ENCODE results near the gene DHRS7. TPM values are rescaled to one million over a fixed set of nuclear protein-coding genes. Genes with fewer than 3 reads are reported as not detected.
A peak's percentile ranks its signal among the peaks of the same experiment; 100 is the strongest.
"Not testable (repeated sequence)": the region's sequence is repeated elsewhere in the genome, so short reads cannot be mapped to it uniquely, and the experiment has no call there.

The DHRS7 gene
- total and polyA plus RNA-seq, 8 donors, result 29.4 to 65.4 (median 37.9) TPM

DNA sequence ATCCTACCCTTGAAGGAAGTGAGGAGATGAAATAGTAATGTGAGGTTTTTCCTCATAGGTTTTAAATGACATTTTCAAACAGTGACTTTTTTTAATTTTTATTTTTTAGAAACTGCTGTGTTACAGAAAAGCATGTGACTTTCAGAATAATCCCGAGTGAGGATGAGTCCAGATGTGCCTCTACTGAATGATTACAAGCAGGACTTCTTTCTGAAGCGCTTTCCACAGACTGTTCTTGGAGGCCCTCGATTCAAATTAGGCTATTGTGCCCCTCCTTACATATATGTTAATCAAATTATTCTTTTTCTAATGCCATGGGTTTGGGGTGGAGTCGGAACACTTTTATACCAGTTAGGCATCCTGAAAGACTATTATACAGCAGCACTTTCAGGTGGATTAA, 57.7 kb downstream of the DHRS7 start:
- 86 to 88% methylated on average over 4 of the region's 4 CpGs for WGBS, 2 donors
- DNase-seq (no peak), ATAC-seq (no peak), FAIRE-seq (no peak)
- TF ChIP-seq, protein P1, sequence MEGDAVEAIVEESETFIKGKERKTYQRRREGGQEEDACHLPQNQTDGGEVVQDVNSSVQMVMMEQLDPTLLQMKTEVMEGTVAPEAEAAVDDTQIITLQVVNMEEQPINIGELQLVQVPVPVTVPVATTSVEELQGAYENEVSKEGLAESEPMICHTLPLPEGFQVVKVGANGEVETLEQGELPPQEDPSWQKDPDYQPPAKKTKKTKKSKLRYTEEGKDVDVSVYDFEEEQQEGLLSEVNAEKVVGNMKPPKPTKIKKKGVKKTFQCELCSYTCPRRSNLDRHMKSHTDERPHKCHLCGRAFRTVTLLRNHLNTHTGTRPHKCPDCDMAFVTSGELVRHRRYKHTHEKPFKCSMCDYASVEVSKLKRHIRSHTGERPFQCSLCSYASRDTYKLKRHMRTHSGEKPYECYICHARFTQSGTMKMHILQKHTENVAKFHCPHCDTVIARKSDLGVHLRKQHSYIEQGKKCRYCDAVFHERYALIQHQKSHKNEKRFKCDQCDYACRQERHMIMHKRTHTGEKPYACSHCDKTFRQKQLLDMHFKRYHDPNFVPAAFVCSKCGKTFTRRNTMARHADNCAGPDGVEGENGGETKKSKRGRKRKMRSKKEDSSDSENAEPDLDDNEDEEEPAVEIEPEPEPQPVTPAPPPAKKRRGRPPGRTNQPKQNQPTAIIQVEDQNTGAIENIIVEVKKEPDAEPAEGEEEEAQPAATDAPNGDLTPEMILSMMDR (IDR thresholded peaks at IDR 0.05), result no peak
- H3K36me3 ChIP-seq, result no peaks in the 10 kb centered on the region
- peaks cover 5 to 10% (median 8%) of the 10 kb centered on the region in 3 donors for H3K4me1 ChIP-seq
- H3K27ac ChIP-seq, result no peak overlapping the region
- no peaks in the 10 kb centered on the region for H3K9me3 ChIP-seq
- intact Hi-C loops (cut with DNase I), result loop anchor here in 1 of 3 donors (10.0 kb wide), 1 partner anchor 47 kb away; no protein-coding TSS in a partner anchor
- H3K27me3 ChIP-seq, result no peaks in the 10 kb centered on the region
- no peak overlapping the region for H3K4me3 ChIP-seq

DNA sequence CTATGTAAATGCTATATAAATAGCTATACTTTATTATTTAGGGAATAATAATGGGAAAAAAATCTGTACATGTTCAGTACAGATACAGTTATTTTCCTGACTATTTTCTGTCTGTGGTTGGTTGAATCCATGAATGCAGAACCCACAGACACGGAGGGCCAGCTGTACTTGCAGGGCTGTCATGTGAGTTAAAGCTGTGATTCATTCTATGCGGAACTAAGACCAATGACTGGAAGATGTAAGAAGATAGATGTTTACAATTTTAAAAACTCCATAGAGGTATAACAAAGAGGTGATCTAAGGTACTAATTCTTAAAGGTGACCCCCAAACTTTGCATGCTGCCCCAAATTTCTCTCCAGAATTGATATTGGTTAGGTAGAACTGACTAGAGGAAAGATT, 58.9 kb downstream of the DHRS7 start:
- no peak for FAIRE-seq
- intact Hi-C loops (cut with DNase I), result loop anchor here in 1 of 3 donors (10.0 kb wide), 1 partner anchor 48 kb away; no protein-coding TSS in a partner anchor
- H3K27me3 ChIP-seq, result no peaks in the 10 kb centered on the region
- H3K4me1 ChIP-seq, result peaks cover 6 to 14% (median 8%) of the 10 kb centered on the region in 3 donors
- WGBS, 2 donors, result 67 to 77% methylated on average over 2 of the region's 2 CpGs
- H3K36me3 ChIP-seq, result no peaks in the 10 kb centered on the region
- ATAC-seq, result peak in 2 of 4 donors; percentile 67 to 75
- no peak overlapping the region for H3K4me3 ChIP-seq
- TF ChIP-seq, protein P1 (IDR thresholded peaks at IDR 0.05), result no peak
- DNase-seq, result no peak
- H3K27ac ChIP-seq, result no peak overlapping the region
- no peaks in the 10 kb centered on the region for H3K9me3 ChIP-seq

DNA sequence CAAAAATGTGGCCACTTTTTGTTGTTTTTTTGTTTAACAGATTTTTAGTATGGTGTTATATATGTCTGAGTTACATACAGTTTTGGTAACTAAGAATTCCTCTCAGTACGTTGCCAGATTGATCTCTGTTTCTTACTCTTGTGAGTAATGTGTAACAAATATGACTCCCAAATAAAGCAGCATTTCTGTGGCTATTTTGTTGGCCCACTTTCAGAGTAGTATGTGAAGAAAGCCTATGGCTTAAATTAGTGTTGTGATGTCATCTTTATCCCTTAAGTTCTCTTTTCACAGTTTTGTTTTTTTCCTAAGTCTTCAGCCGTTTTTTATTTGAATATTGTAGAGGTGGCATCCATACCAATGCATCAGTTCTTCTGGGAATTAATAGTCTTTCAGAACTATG, 62.8 kb downstream of the DHRS7 start:
- no peak for DNase-seq
- Histone ChIP-seq H3K27me3 (no peaks in the 10 kb centered on the region), H3K9me3 (no peaks in the 10 kb centered on the region), H3K4me3 (no peak overlapping the region), H3K4me1 (peaks cover 6 to 14% (median 8%) of the 10 kb centered on the region in 3 donors), H3K36me3 (peaks cover 0 to 4% (median 0%) of the 10 kb centered on the region in 3 donors), H3K27ac (no peak overlapping the region)
- FAIRE-seq, result no peak
- ATAC-seq, result no peak
- 46 to 49% methylated on average over 2 of the region's 2 CpGs for WGBS, 2 donors
- TF ChIP-seq, protein P1 (IDR thresholded peaks at IDR 0.05), result no peak
- intact Hi-C loops (cut with DNase I), result loop anchor here in 1 of 3 donors (10.0 kb wide), 1 partner anchor 52 kb away; no protein-coding TSS in a partner anchor

DNA sequence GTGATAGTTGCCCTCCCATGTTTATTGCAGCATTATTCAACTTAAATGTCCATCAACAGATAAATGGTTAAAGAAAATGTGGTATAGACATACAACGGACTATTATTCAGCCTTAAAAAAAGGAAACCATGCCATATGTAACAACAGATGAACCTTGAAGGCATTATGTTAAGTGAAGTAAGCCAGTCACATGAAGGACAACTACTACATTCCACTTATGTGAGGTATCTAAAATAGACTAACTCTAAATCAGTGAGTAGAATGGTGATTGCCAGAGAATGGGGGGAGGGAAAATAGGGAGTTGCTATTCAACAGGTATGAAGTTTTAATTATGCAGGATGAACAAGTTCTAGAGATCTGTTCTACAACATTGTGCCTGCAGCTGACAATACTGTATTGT, 63.4 kb downstream of the DHRS7 start:
- TF ChIP-seq, protein P1 (IDR thresholded peaks at IDR 0.05), result no peak
- no peak for FAIRE-seq
- H3K9me3 ChIP-seq, result no peaks in the 10 kb centered on the region
- WGBS, 2 donors, result 89 to 93% methylated on average over 1 of the region's 1 CpG
- no peaks in the 10 kb centered on the region for H3K27me3 ChIP-seq
- ATAC-seq, result no peak
- peaks cover 0 to 4% (median 0%) of the 10 kb centered on the region in 3 donors for H3K36me3 ChIP-seq
- no peak overlapping the region for H3K4me3 ChIP-seq
- no peak overlapping the region for H3K27ac ChIP-seq
- intact Hi-C loops (cut with DNase I), result loop anchor here in 1 of 3 donors (10.0 kb wide), 1 partner anchor 53 kb away; no protein-coding TSS in a partner anchor
- peaks cover 6 to 14% (median 8%) of the 10 kb centered on the region in 3 donors for H3K4me1 ChIP-seq
- no peak for DNase-seq

DNA sequence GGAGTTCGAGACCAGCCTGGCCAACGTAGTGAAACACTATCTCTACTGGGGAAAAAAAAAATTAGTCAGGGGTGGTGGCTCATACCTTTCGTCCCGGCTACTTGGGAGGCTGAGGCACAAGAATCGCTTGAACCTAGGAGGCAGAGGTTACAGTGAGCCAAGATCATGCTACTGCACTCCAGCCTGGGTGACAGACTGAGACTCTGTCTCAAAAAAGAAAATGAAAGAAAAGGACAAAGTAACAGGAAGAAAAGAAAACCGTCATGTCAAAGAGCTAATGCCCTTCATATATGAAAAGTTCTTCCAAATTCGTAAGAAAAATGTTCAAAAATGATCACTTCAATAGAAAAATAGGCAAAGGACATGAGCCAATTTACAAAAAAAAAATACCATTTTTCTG, 65.3 kb downstream of the DHRS7 start:
- intact Hi-C loops (cut with DNase I), result loop anchor here in 2 of 3 donors (10.0 kb wide), 1 partner anchor 55 kb away; no protein-coding TSS in a partner anchor
- not testable (repeated sequence) for ATAC-seq

More for the DNA sequence above, 65.3 kb downstream of the DHRS7 start:
- not testable (repeated sequence) for H3K27me3 ChIP-seq, DNase-seq, H3K4me3 ChIP-seq, FAIRE-seq, H3K9me3 ChIP-seq, H3K36me3 ChIP-seq, H3K27ac ChIP-seq
- WGBS, 2 donors, result 95 to 98% methylated on average over 7 of the region's 7 CpGs
- H3K4me1 ChIP-seq, result peaks cover 6 to 14% (median 8%) of the 10 kb centered on the region in 3 donors

Data from pancreas (tissue), 10 donors.